Esophagus (tissue), 2 donors: ENCODE measurements around the gene KRTAP3-2. TPM values are rescaled to one million over a fixed set of nuclear protein-coding genes. Genes with fewer than 3 reads are reported as not detected.

ENCODE experiments used
- H3K27ac ChIP-seq, 2 donors: one replicate each; pipeline ENCODE4 v1.5.1; 2013; ENCODE audit warnings: low read depth in 2 of 2, mild to moderate bottlenecking in 2 of 2, inconsistent platforms in 1 of 2, low read length in 1 of 2, moderate library complexity in 1 of 2
- H3K27me3 ChIP-seq, 2 donors: one replicate each; pipeline ENCODE4 v1.6.1; 2013; ENCODE audit warnings: low read length in 2 of 2, control low read depth in 1 of 2, mild to moderate bottlenecking in 1 of 2; ENCODE audit not compliant: insufficient read depth in 2 of 2, control insufficient read depth in 1 of 2
- H3K36me3 ChIP-seq, 2 donors: one replicate each; pipeline ENCODE4 v1.6.1; 2013; ENCODE audit warnings: low read length in 1 of 2; ENCODE audit not compliant: control insufficient read depth in 2 of 2, insufficient read depth in 2 of 2
- H3K4me1 ChIP-seq, 2 donors: one replicate each; pipeline ENCODE4 v1.6.1; 2013; ENCODE audit warnings: low read length in 1 of 2; ENCODE audit not compliant: control insufficient read depth in 2 of 2, insufficient read depth in 2 of 2
- H3K4me3 ChIP-seq, 2 donors: one replicate each; pipeline ENCODE4 v1.5.1; 2013; ENCODE audit warnings: low read length in 2 of 2, mild to moderate bottlenecking in 2 of 2, low read depth in 1 of 2, moderate library complexity in 1 of 2
- H3K9me3 ChIP-seq, 2 donors: one replicate each; pipeline ENCODE4 v1.6.1; 2013; ENCODE audit warnings: mild to moderate bottlenecking in 2 of 2, low read depth in 1 of 2, low read length in 1 of 2, moderate library complexity in 1 of 2; ENCODE audit not compliant: control insufficient read depth in 2 of 2, insufficient read depth in 1 of 2
- WGBS, 2 donors: extraction: QIAGEN DNeasy Blood & Tissue Kit; methylation state at CpG; one replicate each; pipeline ENCODE4 v1.1.7; 2013; 5-methylcytosine and 5-hydroxymethylcytosine counted together
- polyA plus RNA-seq, 2 donors: library from polyadenylated mRNA; stranded (reverse); fragments of 200-250 nt; gene quantifications; one replicate each; pipeline ENCODE4 v1.2.3, GENCODE V29; 2013
- donor health status: healthy with polysubstance abuse.
- donor health status: Bipolar disorder and iron deficiency.

The KRTAP3-2 gene
- polyA plus RNA-seq, 2 donors, result 1.8 to 43.5 TPM

GRCh38 chr17:40978575-40979151 is 21.0 kb downstream of the KRTAP3-2 start:
- no peak overlapping the region for H3K27ac ChIP-seq

DNA sequence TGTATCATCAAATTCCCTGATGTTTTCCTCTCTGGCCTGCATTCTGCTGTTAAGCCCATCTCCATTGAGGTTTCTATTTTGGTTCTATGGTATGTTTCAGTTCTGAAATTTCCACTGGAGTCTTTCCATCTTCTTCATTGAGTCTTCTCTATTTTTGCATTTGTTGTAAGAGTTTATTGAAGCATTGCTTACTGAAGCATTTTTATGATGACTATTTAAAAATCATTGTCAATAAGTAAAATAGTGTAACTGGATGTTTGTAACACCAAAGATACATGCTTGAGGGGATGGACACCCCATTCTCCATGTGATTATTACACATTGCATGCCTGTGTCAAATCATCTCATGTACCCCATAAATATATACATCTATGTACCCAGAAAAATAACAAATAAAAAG is 24.2 kb downstream of the KRTAP3-2 start:
- Histone ChIP-seq H3K36me3 (no peaks in the 10 kb centered on the region), H3K9me3 (no peaks in the 10 kb centered on the region), H3K27ac (no peak overlapping the region), H3K4me3 (no peak overlapping the region), H3K4me1 (peaks cover 0 to 3% of the 10 kb centered on the region in 2 donors), H3K27me3 (no peaks in the 10 kb centered on the region)

More at GRCh38 chr17:40978575-40979151, 21.0 kb downstream of the KRTAP3-2 start:
- Histone ChIP-seq H3K4me1 (peaks cover 0 to 3% of the 10 kb centered on the region in 2 donors), H3K9me3 (no peaks in the 10 kb centered on the region), H3K27me3 (no peaks in the 10 kb centered on the region), H3K36me3 (no peaks in the 10 kb centered on the region), H3K4me3 (no peak overlapping the region)
- WGBS, 2 donors, result 48 to 60% methylated on average over 13 of the region's 13 CpGs

- 83 to 91% methylated on average over 3 of the region's 3 CpGs for WGBS, 2 donors
- no peaks in the 10 kb centered on the region for H3K36me3 ChIP-seq
These were observed 25.3 kb downstream of the KRTAP3-2 start for GRCh38 chr17:40974366-40974765.

DNA sequence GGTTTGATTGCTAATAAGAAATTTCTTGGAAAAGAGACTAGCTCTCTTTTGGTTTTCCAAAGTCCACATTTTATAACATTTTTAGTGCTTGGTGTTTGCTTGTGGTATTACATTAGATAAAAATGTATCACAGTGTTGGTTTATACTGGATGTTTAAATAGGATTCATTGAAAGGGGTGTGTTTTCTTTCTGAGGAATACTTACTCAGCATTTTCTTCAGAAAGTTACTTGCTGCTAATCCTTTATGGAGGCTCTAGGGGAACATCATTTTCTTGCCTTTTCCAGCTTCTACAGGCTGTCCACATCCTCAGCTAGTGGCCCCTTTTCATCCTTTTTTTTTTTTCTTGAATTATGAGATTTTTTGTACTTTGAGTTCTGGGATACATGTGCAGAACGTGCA is 32.1 kb downstream of the KRTAP3-2 start:
- 93 to 100% methylated on average over 1 of the region's 1 CpG for WGBS, 2 donors
- H3K9me3 ChIP-seq, result no peaks in the 10 kb centered on the region
- H3K4me1 ChIP-seq, result no peaks in the 10 kb centered on the region
- no peak overlapping the region for H3K27ac ChIP-seq
- no peaks in the 10 kb centered on the region for H3K27me3 ChIP-seq
- no peak overlapping the region for H3K4me3 ChIP-seq
- no peaks in the 10 kb centered on the region for H3K36me3 ChIP-seq

More at GRCh38 chr17:40974366-40974765, 25.3 kb downstream of the KRTAP3-2 start:
- Histone ChIP-seq H3K9me3 (no peaks in the 10 kb centered on the region), H3K27me3 (no peaks in the 10 kb centered on the region), H3K4me1 (no peaks in the 10 kb centered on the region), H3K27ac (no peak overlapping the region), H3K4me3 (no peak overlapping the region)

GRCh38 chr17:40966848-40967247 is 32.9 kb downstream of the KRTAP3-2 start, which contains the start of gene KRT39:
Gene KRT39, minus strand, starts transcription at chr17:40966948. Its CDS starts 92 bp downstream, at chr17:40966856.
- Histone ChIP-seq H3K27me3 (no peaks in the 10 kb centered on the region), H3K36me3 (no peaks in the 10 kb centered on the region), H3K4me3 (no peak within 1 kb of the TSS), H3K4me1 (no peaks in the 10 kb centered on the region), H3K9me3 (no peaks in the 10 kb centered on the region), H3K27ac (no peak within 1 kb of the TSS)
- WGBS, 2 donors, result 45 to 75% methylated on average over 1 of the region's 1 CpG

DNA sequence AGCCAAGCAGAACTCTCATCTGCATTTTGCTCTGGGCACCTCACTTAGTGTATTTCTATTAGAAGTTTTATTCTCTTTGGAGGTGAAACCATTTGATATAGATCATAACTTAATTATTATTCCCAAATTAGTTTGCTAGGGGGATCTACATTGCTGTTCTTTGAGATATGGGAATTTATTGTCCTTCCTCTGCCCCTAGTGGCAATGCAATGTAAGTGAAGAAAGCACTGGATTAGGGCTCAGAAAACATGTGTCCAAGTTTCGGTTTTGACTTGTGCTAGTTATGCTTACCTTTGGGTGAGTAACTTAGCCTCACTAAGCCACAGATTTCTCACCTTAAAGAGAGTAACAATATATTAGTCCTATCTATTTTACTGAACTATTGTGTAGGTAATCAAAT is 35.9 kb downstream of the KRTAP3-2 start:
- Histone ChIP-seq H3K27ac (no peak overlapping the region), H3K36me3 (no peaks in the 10 kb centered on the region), H3K9me3 (no peaks in the 10 kb centered on the region), H3K4me1 (no peaks in the 10 kb centered on the region), H3K4me3 (no peak overlapping the region), H3K27me3 (no peaks in the 10 kb centered on the region)
- WGBS, 2 donors, result 40% methylated on average over 1 of the region's 1 CpG

- 85 to 94% methylated on average over 4 of the region's 4 CpGs for WGBS, 2 donors
- no peaks in the 10 kb centered on the region for H3K9me3 ChIP-seq
These were observed 37.6 kb downstream of the KRTAP3-2 start for GRCh38 chr17:40962059-40962561.

DNA sequence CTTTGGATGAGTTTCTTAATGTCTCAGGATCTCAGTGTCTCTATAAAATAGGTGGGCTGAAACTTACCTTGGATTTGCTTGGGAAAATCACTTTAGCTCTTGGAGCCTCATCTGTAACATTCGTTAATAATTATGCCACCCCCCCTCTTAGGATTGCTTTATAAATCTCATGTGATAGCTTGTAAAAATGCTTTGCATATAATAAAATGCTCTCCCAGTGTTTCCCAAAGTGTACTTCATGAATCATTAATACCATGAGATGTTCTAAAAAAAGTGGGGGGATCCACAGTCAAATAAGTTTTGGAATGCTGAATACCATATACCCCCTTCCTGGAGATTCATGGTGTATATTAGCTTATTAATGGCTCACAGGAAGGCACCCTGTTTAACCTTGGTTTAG is 38.1 kb downstream of the KRTAP3-2 start:
- Histone ChIP-seq H3K36me3 (no peaks in the 10 kb centered on the region), H3K9me3 (no peaks in the 10 kb centered on the region), H3K27me3 (no peaks in the 10 kb centered on the region), H3K27ac (no peak overlapping the region), H3K4me3 (no peak overlapping the region), H3K4me1 (peaks cover 2% of the 10 kb centered on the region in 2 donors)
- WGBS, 2 donors, result 75 to 94% methylated on average over 1 of the region's 1 CpG

More at GRCh38 chr17:40962059-40962561, 37.6 kb downstream of the KRTAP3-2 start:
- Histone ChIP-seq H3K36me3 (no peaks in the 10 kb centered on the region), H3K27ac (no peak overlapping the region), H3K4me1 (peaks cover 2% of the 10 kb centered on the region in 2 donors), H3K27me3 (no peaks in the 10 kb centered on the region), H3K4me3 (no peak overlapping the region)

GRCh38 chr17:40960144-40960543 is 39.6 kb downstream of the KRTAP3-2 start:
- H3K27ac ChIP-seq, result peak overlapping the region in 1 of 2 donors; percentile 13
- H3K4me3 ChIP-seq, result no peak overlapping the region
- no peaks in the 10 kb centered on the region for H3K9me3 ChIP-seq
- H3K4me1 ChIP-seq, result peaks cover 2% of the 10 kb centered on the region in 2 donors
- H3K27me3 ChIP-seq, result no peaks in the 10 kb centered on the region
- no peaks in the 10 kb centered on the region for H3K36me3 ChIP-seq
- WGBS, 2 donors, result 80 to 83% methylated on average over 10 of the region's 10 CpGs
